NCI-H146 treated with DMSO at 0.1 percent for 48 hours (cell line): ENCODE data around the gene CLIC4.
A peak's percentile ranks its signal among the peaks of the same experiment; 100 is the strongest.
"Not testable (repeated sequence)": the region's sequence is repeated elsewhere in the genome, so short reads cannot be mapped to it uniquely, and the experiment has no call there.

ENCODE experiments used
- DNase-seq: peaks from one replicate; lab custom pipeline; 2025; ENCODE audit not compliant: unreplicated experiment; lab: John Stamatoyannopoulos, UW

The CLIC4 gene

GRCh38 chr1:24803987-24804530, 58.8 kb downstream of the CLIC4 start:
- DNase-seq: no peak

- DNase-seq: no peak
Measured at GRCh38 chr1:24805534-24806301, 60.5 kb downstream of the CLIC4 start.

- DNase-seq: no peak
Measured at GRCh38 chr1:24806588-24806987, 61.3 kb downstream of the CLIC4 start.

- not testable (repeated sequence) for DNase-seq
Measured at GRCh38 chr1:24811494-24811893, 66.2 kb downstream of the CLIC4 start.

GRCh38 chr1:24820221-24820620, 75.0 kb downstream of the CLIC4 start:
- DNase-seq: not testable (repeated sequence)

- DNase-seq: no peak
Measured at GRCh38 chr1:24822887-24823286, 77.6 kb downstream of the CLIC4 start.

- not testable (repeated sequence) for DNase-seq
Measured at GRCh38 chr1:24823486-24823885, 78.2 kb downstream of the CLIC4 start.

- no peak for DNase-seq
Measured at GRCh38 chr1:24825174-24825573, 79.9 kb downstream of the CLIC4 start.

- DNase-seq: no peak
Measured at GRCh38 chr1:24826510-24826909, 81.3 kb downstream of the CLIC4 start.

GRCh38 chr1:24827379-24828135, 82.3 kb downstream of the CLIC4 start:
- DNase-seq: no peak

GRCh38 chr1:24828183-24828886, 83.1 kb downstream of the CLIC4 start:
- DNase-seq: no peak

GRCh38 chr1:24828887-24829192, 83.6 kb downstream of the CLIC4 start:
- peak; percentile 37 for DNase-seq

GRCh38 chr1:24830680-24831272, 85.5 kb downstream of the CLIC4 start:
- peak; percentile 65 for DNase-seq

GRCh38 chr1:24841593-24841992, 96.3 kb downstream of the CLIC4 start:
- DNase-seq: no peak

GRCh38 chr1:24846671-24847070, 101.4 kb downstream of the CLIC4 start:
- DNase-seq: no peak

GRCh38 chr1:24847995-24848881, 103.0 kb downstream of the CLIC4 start:
- DNase-seq: peak; percentile 33

- no peak for DNase-seq
Measured at GRCh38 chr1:24849672-24850295, 104.5 kb downstream of the CLIC4 start.

GRCh38 chr1:24850328-24850920, 105.2 kb downstream of the CLIC4 start:
- DNase-seq: no peak

GRCh38 chr1:24853649-24854048, 108.4 kb downstream of the CLIC4 start:
- no peak for DNase-seq
